Calu3 (cell line): ENCODE measurements around the gene HEATR5A. TPM values are rescaled to one million over a fixed set of nuclear protein-coding genes. Genes with fewer than 3 reads are reported as not detected.

Experiments used
- BruUV-seq: library from RNA; stranded (reverse); fragments of 400-500 nt; replicated peaks from 2 replicates; lab custom pipeline; 2021; lab: Mats Ljungman, UMichigan
- CTCF ChIA-PET: fragments of 300-600 bp; sonication (Branson Sonifier 250); formaldehyde crosslinking; loops from one replicate; lab custom pipeline; 2022; ENCODE audit warnings: antibody characterized with exemption; lab: Charles Lee
- DNase-seq: peaks from one replicate; pipeline ENCODE4 v3.0.0; 2022
- H3K27ac Mint-ChIP-seq: one replicate; pipeline ENCODE4 v1.8.0; 2022; ENCODE audit warnings: mixed read lengths; ENCODE audit not compliant: unreplicated experiment
- H3K27me3 Mint-ChIP-seq: one replicate; pipeline ENCODE4 v1.8.0; 2022; ENCODE audit warnings: mixed read lengths; ENCODE audit not compliant: unreplicated experiment
- H3K36me3 Mint-ChIP-seq: one replicate; pipeline ENCODE4 v1.8.0; 2022; ENCODE audit warnings: mild to moderate bottlenecking, moderate library complexity, mixed read lengths; ENCODE audit not compliant: insufficient read depth, unreplicated experiment
- H3K4me1 Mint-ChIP-seq: one replicate; pipeline ENCODE4 v1.8.0; 2022; ENCODE audit warnings: mild to moderate bottlenecking, low read depth, mixed read lengths; ENCODE audit not compliant: unreplicated experiment
- H3K4me3 Mint-ChIP-seq: one replicate; pipeline ENCODE4 v1.8.0; 2022; ENCODE audit warnings: mild to moderate bottlenecking, low read depth, moderate library complexity, mixed read lengths; ENCODE audit not compliant: unreplicated experiment
- H3K9me3 Mint-ChIP-seq: one replicate; pipeline ENCODE4 v1.8.0; 2022; ENCODE audit warnings: low read depth, mixed read lengths; ENCODE audit not compliant: unreplicated experiment
- intact Hi-C: fragments of 100-400 bp; cut with micrococcal nuclease; formaldehyde crosslinking; loops from one replicate; pipeline ENCODE4 v1.10.0; 2022; ENCODE audit not compliant: unreplicated experiment
- total RNA-seq: library from RNA; stranded (reverse); gene quantifications from 2 replicates; pipeline ENCODE4 v1.2.3, GENCODE V29; 2022
- TF ChIP-seq, protein P1 (sequence below): fragments of 200-600 bp; IDR thresholded peaks from one replicate; pipeline ENCODE4 v1.8.0; 2022; ENCODE audit warnings: antibody characterized with exemption; ENCODE audit not compliant: unreplicated experiment

Gene HEATR5A
- total RNA-seq, 1 experiment from 2014 or later, result 28.9 TPM

DNA sequence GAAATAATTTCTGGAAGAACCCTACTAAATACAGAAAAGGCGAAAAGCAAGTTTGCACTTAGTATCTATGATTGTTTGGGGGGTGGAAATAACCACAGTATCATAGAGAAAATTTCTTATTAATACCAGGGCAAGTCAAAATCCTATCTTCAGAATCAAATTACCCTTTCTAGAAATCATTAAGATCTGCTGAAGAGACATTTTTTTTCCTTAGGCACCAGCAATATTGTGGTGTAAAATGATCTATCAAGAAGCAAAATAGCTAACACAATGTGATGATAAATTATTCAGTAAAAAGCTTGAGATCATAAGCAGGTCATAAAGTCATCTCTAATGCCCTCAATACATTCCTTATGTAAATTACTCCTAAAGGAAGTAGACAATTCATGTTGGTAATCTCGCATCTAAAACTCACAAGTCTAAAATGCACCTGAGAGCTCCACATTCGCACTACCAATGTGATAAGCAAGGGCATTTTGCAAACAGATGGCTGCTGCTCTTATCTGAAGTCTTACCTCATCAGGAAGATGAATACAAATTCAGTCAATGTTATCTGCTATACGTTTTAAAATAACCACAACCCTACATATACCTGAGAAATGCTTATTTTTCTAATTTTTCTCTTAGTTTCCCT, 14.6 kb downstream of the HEATR5A start:
- CTCF ChIA-PET, result no interaction called here
- intact Hi-C loops, result no loop called here
- no peaks in the 10 kb centered on the region for H3K9me3 Mint-ChIP-seq
- no peak for DNase-seq
- no peak overlapping the region for H3K27ac Mint-ChIP-seq
- no peaks in the 10 kb centered on the region for H3K27me3 Mint-ChIP-seq
- no peaks in the 10 kb centered on the region for H3K4me1 Mint-ChIP-seq
- TF ChIP-seq, protein P1, sequence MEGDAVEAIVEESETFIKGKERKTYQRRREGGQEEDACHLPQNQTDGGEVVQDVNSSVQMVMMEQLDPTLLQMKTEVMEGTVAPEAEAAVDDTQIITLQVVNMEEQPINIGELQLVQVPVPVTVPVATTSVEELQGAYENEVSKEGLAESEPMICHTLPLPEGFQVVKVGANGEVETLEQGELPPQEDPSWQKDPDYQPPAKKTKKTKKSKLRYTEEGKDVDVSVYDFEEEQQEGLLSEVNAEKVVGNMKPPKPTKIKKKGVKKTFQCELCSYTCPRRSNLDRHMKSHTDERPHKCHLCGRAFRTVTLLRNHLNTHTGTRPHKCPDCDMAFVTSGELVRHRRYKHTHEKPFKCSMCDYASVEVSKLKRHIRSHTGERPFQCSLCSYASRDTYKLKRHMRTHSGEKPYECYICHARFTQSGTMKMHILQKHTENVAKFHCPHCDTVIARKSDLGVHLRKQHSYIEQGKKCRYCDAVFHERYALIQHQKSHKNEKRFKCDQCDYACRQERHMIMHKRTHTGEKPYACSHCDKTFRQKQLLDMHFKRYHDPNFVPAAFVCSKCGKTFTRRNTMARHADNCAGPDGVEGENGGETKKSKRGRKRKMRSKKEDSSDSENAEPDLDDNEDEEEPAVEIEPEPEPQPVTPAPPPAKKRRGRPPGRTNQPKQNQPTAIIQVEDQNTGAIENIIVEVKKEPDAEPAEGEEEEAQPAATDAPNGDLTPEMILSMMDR, result no peak
- no peak overlapping the region for H3K4me3 Mint-ChIP-seq
- no peaks in the 10 kb centered on the region for H3K36me3 Mint-ChIP-seq
- BruUV-seq, result no TSS peak

DNA sequence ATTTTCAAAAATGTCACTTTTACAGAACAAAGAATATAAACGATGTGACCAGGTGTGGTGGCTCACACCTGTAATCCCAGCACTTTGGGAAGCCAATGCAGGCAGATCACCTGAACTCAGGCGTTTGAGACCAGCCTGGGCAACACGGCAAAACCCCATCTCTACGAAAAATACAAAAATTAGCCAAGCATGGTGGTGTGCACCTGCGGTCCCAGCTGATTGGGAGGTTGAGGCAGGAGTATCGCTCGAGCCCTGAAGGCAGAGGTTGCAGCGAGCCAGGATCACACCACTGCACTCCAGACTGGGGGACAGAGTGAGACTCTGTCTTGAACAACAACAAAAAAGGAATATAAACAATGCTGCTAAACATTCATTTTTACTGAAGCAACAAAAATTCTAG, 15.2 kb downstream of the HEATR5A start:
- Mint-ChIP-seq H3K9me3 (no peaks in the 10 kb centered on the region), H3K27me3 (no peaks in the 10 kb centered on the region), H3K36me3 (no peaks in the 10 kb centered on the region), H3K27ac (no peak overlapping the region), H3K4me1 (no peaks in the 10 kb centered on the region), H3K4me3 (no peak overlapping the region)
- DNase-seq, result no peak
- CTCF ChIA-PET, result no interaction called here
- TF ChIP-seq, protein P1, result no peak
- intact Hi-C loops, result no loop called here
- BruUV-seq, result no TSS peak

DNA sequence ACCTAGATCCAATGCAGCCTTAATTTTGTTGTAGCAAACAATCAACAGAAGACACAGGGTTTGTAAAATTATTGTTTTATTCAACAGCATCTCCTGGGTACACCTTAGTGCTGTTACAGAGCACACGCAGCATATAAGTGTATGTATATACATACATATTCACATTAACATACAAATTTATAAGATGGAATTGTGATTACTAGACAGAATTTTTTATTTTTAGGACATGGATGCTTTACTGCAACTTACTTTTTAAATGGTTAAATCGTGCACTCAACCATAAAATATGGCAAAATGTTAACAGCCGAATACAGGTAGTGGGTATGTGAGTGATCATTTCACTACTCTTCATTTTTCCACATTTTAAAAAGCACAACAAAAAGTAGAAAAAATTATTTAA, 16.6 kb downstream of the HEATR5A start:
- no peak for DNase-seq
- TF ChIP-seq, protein P1, result no peak
- intact Hi-C loops, result no loop called here
- Mint-ChIP-seq H3K27me3 (no peaks in the 10 kb centered on the region), H3K9me3 (no peaks in the 10 kb centered on the region), H3K4me1 (no peaks in the 10 kb centered on the region), H3K36me3 (no peaks in the 10 kb centered on the region), H3K27ac (no peak overlapping the region), H3K4me3 (no peak overlapping the region)
- CTCF ChIA-PET, result no interaction called here
- no TSS peak for BruUV-seq

DNA sequence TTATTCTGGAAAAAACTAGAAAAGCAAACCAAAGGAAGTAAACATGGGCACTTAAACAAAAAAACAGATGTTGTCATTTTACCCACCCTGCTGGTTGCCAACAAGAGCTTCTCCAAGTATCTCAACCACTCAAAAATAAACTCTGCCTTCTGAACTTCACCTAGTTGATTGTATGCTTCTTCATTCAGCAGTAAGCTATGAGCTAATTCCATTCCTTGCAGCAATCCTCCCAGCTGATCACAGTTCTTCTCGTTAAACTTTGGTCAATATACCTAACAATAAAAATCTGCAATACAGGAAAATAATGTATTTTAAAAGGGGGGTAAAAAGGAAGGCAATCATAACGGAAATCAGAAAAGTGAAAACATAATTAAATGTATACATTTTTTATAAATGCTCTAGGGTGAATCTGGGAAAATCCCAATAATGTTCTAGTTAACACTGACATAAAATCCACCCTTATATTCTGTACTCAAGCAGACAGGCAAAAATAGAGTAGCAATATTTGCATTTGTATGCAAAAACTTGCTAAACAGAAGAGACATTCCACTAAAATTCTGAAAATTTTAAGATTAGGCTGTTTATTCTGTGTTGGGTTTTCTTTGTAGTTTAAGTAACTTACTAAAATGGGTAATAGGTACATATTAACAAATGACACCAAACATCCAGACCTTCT, 17.4 kb downstream of the HEATR5A start:
- Mint-ChIP-seq H3K27ac (no peak overlapping the region), H3K27me3 (no peaks in the 10 kb centered on the region), H3K9me3 (no peaks in the 10 kb centered on the region), H3K4me3 (no peak overlapping the region), H3K36me3 (no peaks in the 10 kb centered on the region), H3K4me1 (no peaks in the 10 kb centered on the region)
- BruUV-seq, result no TSS peak
- TF ChIP-seq, protein P1, result no peak
- DNase-seq, result no peak
- intact Hi-C loops, result no loop called here
- CTCF ChIA-PET, result no interaction called here
